A549 treated with RU486 at 1 μM for 4 hours (cell line): ENCODE data around the gene CPTP. TPM values are rescaled to one million over a fixed set of nuclear protein-coding genes. Genes with fewer than 3 reads are reported as not detected.

Source experiments
- total RNA-seq: library from RNA; stranded (reverse); fragments of 200-300 nt; extraction: Qiagen RNA extraction; gene quantifications from 5 replicates; pipeline ENCODE4 v1.2.3, GENCODE V29; 2022; ENCODE audit warnings: low read depth

CPTP gene
- 13.1 to 20.9 TPM (median 18.3 TPM) in 5 replicates for total RNA-seq

DNA sequence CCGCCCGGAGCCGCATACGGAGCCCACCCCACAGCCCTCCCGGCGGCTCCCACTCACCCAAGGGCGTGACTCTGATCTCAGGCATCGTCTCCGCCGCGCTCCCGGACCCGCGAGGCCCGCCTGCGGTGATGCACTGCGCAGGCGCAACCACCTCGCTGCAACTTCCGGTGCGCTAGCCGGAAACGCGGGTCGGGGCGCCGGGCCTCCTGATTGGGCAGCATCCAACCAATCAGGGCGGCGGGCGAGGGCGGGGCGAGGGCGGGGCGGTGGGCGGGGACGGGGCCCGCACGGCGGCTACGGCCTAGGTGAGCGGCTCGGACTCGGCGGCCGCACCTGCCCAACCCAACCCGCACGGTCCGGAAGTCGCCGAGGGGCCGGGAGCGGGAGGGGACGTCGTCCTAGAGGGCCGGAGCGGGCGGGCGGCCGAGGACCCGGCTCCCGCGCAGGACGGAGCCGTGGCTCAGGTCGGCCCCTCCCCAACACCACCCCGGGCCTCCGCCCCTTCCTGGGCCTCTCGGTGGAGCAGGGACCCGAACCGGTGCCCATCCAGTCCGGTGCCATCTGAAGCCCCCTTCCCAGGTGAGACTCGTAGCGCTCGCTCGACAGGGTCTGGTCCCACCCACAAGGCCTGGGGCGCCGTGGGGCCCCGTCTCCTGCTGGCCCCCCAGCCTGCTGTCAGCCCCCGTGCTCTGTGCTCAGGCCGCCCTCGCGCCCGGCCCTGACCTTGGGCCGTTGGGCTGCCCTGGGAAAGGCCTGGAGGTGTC lies at the start of gene CPTP, which contains the start of gene INTS11:
CPTP (plus strand) TSS at position 279 of the 764 bp plus-strand sequence. CDS start 2,109 bp downstream, outside the sequence.
INTS11 (minus strand) TSS at position 137 of the 764 bp plus-strand sequence; CDS start at position 85, 52 bp downstream.

DNA sequence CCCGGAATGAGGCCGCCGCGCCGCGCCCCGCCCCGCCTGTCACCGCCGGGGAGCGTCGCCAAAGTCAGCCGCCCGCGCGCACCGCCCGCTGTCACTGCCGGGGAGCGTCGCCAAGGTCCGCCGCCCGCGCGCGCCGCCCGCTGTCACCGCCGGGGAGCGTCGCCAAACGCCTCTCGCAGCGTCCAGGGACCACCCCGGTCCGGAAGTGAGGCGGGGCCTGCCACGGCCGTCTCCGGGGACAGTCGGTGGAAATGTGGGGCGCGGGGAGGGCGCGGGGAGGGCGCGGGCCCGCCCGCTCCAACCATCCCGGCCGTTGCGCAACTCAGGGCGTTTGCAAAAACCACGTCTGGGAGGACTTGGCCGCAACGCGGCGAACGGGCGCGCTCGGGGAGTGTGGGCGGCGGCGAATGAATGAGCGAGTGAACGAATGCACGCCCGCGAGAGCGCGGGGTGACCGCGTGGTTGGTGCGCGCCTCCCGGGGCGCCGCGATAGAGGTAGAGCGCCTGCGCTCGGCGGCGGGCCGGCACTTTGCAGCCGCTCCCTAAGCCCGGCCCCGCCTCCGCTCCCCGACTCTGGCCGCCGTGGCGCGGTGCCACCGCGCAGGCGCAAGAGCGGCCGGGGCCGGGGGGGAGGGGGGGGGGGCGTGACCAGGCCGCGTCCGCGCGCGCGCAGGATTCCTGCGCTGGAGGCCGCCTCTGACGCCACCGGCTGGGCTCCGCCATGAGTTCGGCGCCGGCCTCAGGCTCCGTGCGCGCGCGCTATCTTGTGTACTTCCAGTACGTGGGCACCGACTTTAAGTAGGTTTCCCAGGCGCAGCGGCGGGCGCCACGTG lies 16.5 kb upstream of the CPTP start, which contains the start of the genes ACAP3 and PUSL1:
ACAP3 (minus strand) TSS at position 8 of the 833 bp plus-strand sequence. CDS start 115 bp downstream, outside the sequence.
PUSL1 (plus strand) TSS at position 675 of the 833 bp plus-strand sequence; CDS start at position 722, 47 bp downstream.

DNA sequence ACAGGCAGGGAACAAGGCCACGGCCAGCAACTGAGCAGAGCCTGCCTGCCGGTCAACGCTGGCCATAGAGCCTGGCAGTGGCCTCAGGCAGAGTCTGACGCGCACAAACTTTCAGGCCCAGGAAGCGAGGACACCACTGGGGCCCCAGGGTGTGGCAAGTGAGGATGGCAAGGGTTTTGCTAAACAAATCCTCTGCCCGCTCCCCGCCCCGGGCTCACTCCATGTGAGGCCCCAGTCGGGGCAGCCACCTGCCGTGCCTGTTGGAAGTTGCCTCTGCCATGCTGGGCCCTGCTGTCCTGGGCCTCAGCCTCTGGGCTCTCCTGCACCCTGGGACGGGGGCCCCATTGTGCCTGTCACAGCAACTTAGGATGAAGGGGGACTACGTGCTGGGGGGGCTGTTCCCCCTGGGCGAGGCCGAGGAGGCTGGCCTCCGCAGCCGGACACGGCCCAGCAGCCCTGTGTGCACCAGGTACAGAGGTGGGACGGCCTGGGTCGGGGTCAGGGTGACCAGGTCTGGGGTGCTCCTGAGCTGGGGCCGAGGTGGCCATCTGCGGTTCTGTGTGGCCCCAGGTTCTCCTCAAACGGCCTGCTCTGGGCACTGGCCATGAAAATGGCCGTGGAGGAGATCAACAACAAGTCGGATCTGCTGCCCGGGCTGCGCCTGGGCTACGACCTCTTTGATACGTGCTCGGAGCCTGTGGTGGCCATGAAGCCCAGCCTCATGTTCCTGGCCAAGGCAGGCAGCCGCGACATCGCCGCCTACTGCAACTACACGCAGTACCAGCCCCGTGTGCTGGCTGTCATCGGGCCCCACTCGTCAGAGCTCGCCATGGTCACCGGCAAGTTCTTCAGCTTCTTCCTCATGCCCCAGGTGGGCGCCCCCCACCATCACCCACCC lies 6.7 kb downstream of the CPTP start, which contains the start of gene TAS1R3:
TAS1R3 (plus strand) TSS at position 213 of the 898 bp plus-strand sequence; CDS start at position 279, 66 bp downstream.

DNA sequence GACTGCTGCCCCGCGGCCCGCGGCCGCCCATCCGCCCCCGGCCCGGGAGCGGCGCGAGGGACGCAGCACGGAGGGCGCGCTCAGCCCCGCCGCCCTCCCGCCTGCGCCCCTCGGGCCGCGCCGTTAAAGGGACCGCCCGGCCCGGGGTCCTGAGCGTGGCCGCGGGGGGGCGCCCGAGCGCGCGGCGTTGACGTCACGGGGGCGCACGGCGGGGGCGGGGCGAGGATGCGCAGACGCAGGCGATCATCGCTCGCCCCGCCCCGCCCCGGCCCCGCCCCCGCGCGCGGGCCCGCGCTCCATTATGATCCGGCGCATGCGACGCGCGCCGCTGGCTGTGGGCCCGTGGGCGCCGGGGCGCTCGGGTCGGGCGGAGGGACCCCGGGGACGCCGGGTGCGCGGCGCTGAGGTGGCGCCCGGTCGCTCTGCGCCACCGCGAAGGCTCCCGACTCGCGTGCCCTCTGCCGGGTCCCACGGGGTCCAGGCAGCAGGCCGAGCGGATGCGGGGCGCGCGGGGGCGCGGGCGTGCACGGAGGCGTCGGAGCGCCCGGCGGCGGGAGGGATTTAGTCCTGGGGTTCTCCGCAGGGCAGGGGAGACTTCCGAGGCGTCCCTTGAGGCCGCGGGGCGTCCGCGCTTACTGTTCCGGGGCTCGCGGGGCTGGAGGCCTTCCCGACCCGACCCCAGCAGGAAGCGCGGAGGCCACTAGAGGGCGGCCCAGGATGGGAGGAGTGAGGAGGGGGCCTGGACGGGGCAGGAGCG lies 24.8 kb downstream of the CPTP start, which contains the start of gene DVL1:
DVL1 (minus strand) TSS at position 163 of the 757 bp plus-strand sequence. CDS start 353 bp downstream, outside the sequence.

DNA sequence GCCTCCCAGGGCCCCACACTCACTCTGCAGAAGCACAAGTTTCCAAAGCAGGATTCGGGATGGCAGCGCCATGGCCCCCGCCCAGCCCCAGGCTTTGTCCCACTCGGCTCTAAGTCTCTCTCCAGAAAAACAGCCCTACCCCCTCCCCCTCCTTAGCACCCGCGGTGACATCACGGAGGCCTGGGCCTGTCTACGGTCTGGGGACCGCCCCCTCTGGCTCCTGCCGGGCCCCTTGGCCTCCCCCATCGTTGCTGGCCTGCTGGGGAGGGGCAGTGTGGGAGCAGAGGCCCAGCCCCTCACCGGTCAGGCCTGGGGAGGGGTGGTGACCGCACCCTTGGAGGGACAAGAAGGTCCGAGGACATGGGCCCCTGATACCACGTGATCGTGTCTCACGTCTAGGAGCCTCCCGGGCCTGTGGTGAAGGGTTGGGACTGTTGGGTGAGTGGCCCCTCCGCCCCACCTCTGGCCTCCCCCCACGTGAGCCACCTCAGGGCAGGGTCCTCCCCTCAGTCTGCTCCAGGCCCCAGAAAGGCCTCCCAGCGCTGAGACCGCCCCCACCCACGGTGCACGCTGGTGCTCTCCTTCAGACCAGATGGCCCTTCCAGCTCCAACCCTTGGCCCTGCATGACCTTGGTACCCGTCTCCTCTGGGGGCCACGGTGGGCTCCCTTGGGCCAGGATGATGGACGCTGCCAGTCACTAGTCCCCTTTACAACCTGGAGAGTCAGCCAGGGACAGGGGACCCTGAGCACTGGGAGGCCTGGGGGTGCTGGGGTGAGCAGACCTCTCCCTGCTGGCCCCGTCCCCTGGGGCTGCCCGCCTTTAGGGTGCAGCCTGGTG lies 34.0 kb downstream of the CPTP start, which contains the start of gene MXRA8:
MXRA8 (minus strand) TSS at position 123 of the 839 bp plus-strand sequence; CDS start at position 72, 51 bp downstream.

DNA sequence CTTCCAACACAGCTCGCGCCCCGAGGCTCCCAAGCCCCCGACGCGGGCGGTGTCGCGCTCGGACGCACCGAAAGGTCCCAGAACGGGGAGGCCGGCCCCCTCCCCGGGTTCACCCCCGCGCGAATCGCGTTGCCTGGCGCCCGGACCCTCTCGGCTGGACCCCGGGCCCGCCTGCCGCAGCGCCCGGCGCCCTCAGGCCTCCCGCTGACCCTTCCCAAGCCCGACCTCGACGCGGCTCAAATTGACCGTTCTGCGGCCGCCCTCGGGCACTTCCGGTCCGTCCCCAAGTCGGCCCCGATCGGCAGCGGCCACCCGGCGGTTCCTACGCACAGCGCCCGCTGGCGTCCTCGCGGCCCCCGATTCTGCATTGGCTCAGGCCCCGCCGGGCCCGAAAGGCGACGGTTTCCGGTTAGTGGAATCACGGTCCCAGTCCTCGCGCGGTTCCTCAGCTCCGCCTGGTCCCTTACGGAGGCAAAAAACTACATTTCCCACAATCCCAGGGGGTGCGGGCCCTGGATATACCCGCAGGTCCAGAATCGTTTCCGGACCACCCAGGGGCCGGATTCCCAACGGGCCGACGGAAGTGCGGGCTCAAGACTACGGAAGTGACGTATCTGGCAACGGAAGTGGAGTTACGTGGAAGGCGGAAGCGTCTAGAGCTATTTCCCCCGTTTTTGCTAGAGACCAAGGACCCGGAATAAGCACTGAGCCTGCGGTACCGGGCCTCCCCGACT lies 50.5 kb downstream of the CPTP start, which contains the start of gene AURKAIP1:
AURKAIP1 (minus strand) TSS at position 279 of the 734 bp plus-strand sequence. CDS start 451 bp downstream, outside the sequence.

Other genes starting within 250 kb of the CPTP start
- gene C1orf159, start 208.7 kb upstream of the CPTP start, total RNA-seq, result 8.5 to 15.1 TPM (median 13.8 TPM) in 5 replicates
- gene TTLL10, start 150.9 kb upstream of the CPTP start, total RNA-seq, result not detected in 5 replicates
- gene TNFRSF18, start 118.2 kb upstream of the CPTP start, total RNA-seq, result not detected in 5 replicates
- 0.22 TPM in 1 of 5 replicates, not detected in the others for gene TNFRSF4, start 110.6 kb upstream of the CPTP start, total RNA-seq
- gene SDF4, start 92.8 kb upstream of the CPTP start, total RNA-seq, result 105 to 136 TPM (median 127 TPM) in 5 replicates
- gene B3GALT6, start 92.6 kb upstream of the CPTP start, total RNA-seq, result 11.0 to 22.5 TPM (median 21.8 TPM) in 5 replicates
- gene C1QTNF12, start 78.1 kb upstream of the CPTP start, total RNA-seq, result 0.59 to 1.7 TPM (median 1.1 TPM) in 5 replicates
- gene UBE2J2, start 50.9 kb upstream of the CPTP start, total RNA-seq, result 35.9 to 51.0 TPM (median 48.6 TPM) in 5 replicates
- gene SCNN1D, start 44.4 kb upstream of the CPTP start, total RNA-seq, result 0.68 to 1.3 TPM (median 1.2 TPM) in 5 replicates
- 8.1 to 17.8 TPM (median 13.7 TPM) in 5 replicates for gene ACAP3, start 16.9 kb upstream of the CPTP start, total RNA-seq
- 16.5 to 29.3 TPM (median 22.8 TPM) in 5 replicates for gene PUSL1, start 16.2 kb upstream of the CPTP start, total RNA-seq
- 47.7 to 61.4 TPM (median 58.1 TPM) in 5 replicates for gene INTS11, start 142 bp upstream of the CPTP start, total RNA-seq
- 0.08 to 0.14 TPM (median 0.12 TPM) in 5 replicates for gene TAS1R3, start 6.5 kb downstream of the CPTP start, total RNA-seq
- gene DVL1, start 24.6 kb downstream of the CPTP start, total RNA-seq, result 44.0 to 77.6 TPM (median 71.9 TPM) in 5 replicates
- gene MXRA8, start 33.8 kb downstream of the CPTP start, total RNA-seq, result 0.16 to 1.0 TPM (median 0.27 TPM) in 4 of 5 replicates, not detected in the other
- 99.9 to 181 TPM (median 176 TPM) in 5 replicates for gene AURKAIP1, start 50.4 kb downstream of the CPTP start, total RNA-seq
- gene CCNL2, start 74.5 kb downstream of the CPTP start, total RNA-seq, result 36.2 to 57.5 TPM (median 50.3 TPM) in 5 replicates
- 127 to 156 TPM (median 138 TPM) in 5 replicates for gene MRPL20, start 82.5 kb downstream of the CPTP start, total RNA-seq
- not detected in 5 replicates for gene ANKRD65, start 96.5 kb downstream of the CPTP start, total RNA-seq
- gene VWA1, start 110.9 kb downstream of the CPTP start, total RNA-seq, result 4.8 to 16.5 TPM (median 14.4 TPM) in 5 replicates
- gene ATAD3C, start 124.9 kb downstream of the CPTP start, total RNA-seq, result not detected in 5 replicates
- gene ATAD3B, start 147.0 kb downstream of the CPTP start, total RNA-seq, result 1.6 to 3.3 TPM (median 3.2 TPM) in 5 replicates
- gene ATAD3A, start 187.4 kb downstream of the CPTP start, total RNA-seq, result 28.2 to 40.1 TPM (median 37.3 TPM) in 5 replicates
- 0.22 to 0.52 TPM (median 0.36 TPM) in 5 replicates for gene TMEM240, start 215.8 kb downstream of the CPTP start, total RNA-seq